NCI-H446 treated with DMSO at 0.1 percent for 48 hours (cell line): ENCODE measurements around the gene DDX49.
"Not testable (repeated sequence)": the region's sequence is repeated elsewhere in the genome, so short reads cannot be mapped to it uniquely, and the experiment has no call there.

Experiments
- DNase-seq: peaks from one replicate; lab custom pipeline; 2025; lab: John Stamatoyannopoulos, UW

Gene DDX49

GRCh38 chr19:18942692-18943091, 23.2 kb downstream of the DDX49 start:
- no peak for DNase-seq

GRCh38 chr19:18943465-18943864, 23.9 kb downstream of the DDX49 start:
- no peak for DNase-seq

- no peak for DNase-seq
Measured at GRCh38 chr19:18945297-18945696, 25.8 kb downstream of the DDX49 start.

GRCh38 chr19:18946335-18946734, 26.8 kb downstream of the DDX49 start:
- no peak for DNase-seq

- no peak for DNase-seq
Measured at GRCh38 chr19:18946918-18947317, 27.4 kb downstream of the DDX49 start.

GRCh38 chr19:18948075-18948975, 28.8 kb downstream of the DDX49 start:
- no peak for DNase-seq

GRCh38 chr19:18948976-18949356, 29.5 kb downstream of the DDX49 start:
- DNase-seq = no peak

- DNase-seq = no peak
Measured at GRCh38 chr19:18949858-18950257, 30.3 kb downstream of the DDX49 start.

GRCh38 chr19:18951721-18952281, 32.3 kb downstream of the DDX49 start:
- DNase-seq = no peak

- DNase-seq = not testable (repeated sequence)
Measured at GRCh38 chr19:18952364-18953003, 33.0 kb downstream of the DDX49 start.

GRCh38 chr19:18954094-18954493, 34.6 kb downstream of the DDX49 start:
- DNase-seq = no peak

GRCh38 chr19:18955042-18955441, 35.5 kb downstream of the DDX49 start:
- no peak for DNase-seq

GRCh38 chr19:18960370-18960769, 40.9 kb downstream of the DDX49 start:
- no peak for DNase-seq

- DNase-seq = no peak
Measured at GRCh38 chr19:18961767-18962620, 42.5 kb downstream of the DDX49 start.

GRCh38 chr19:18964121-18964520, 44.6 kb downstream of the DDX49 start:
- no peak for DNase-seq

- no peak for DNase-seq
Measured at GRCh38 chr19:18966307-18966706, 46.8 kb downstream of the DDX49 start.

- no peak for DNase-seq
Measured at GRCh38 chr19:18967358-18968146, 48.0 kb downstream of the DDX49 start.

GRCh38 chr19:18969931-18970659, 50.6 kb downstream of the DDX49 start:
- DNase-seq = no peak

GRCh38 chr19:18972301-18972811, 52.8 kb downstream of the DDX49 start:
- no peak for DNase-seq

- no peak for DNase-seq
Measured at GRCh38 chr19:18972851-18973250, 53.3 kb downstream of the DDX49 start.
